OCI-LY1 (cell line): ENCODE results near the gene NFE2L1.

Experiments used
- EZH2 ChIP-seq: fragments of 200-600 bp; sonication (generic), shearing (Covaris generic); IDR thresholded peaks from 2 replicates; pipeline ENCODE4 v1.8.0; 2017; ENCODE audit warnings: borderline replicate concordance, mixed run types, mild to moderate bottlenecking, antibody characterized with exemption, low read length, moderate library complexity, mixed read lengths
- TF ChIP-seq, protein P1 (sequence below): fragments of 200-600 bp; sonication (generic), shearing (Covaris generic); IDR thresholded peaks from 2 replicates; pipeline ENCODE4 v1.5.1; 2017; ENCODE audit warnings: mild to moderate bottlenecking, antibody characterized with exemption, low read length, moderate library complexity, mixed read lengths

DNA sequence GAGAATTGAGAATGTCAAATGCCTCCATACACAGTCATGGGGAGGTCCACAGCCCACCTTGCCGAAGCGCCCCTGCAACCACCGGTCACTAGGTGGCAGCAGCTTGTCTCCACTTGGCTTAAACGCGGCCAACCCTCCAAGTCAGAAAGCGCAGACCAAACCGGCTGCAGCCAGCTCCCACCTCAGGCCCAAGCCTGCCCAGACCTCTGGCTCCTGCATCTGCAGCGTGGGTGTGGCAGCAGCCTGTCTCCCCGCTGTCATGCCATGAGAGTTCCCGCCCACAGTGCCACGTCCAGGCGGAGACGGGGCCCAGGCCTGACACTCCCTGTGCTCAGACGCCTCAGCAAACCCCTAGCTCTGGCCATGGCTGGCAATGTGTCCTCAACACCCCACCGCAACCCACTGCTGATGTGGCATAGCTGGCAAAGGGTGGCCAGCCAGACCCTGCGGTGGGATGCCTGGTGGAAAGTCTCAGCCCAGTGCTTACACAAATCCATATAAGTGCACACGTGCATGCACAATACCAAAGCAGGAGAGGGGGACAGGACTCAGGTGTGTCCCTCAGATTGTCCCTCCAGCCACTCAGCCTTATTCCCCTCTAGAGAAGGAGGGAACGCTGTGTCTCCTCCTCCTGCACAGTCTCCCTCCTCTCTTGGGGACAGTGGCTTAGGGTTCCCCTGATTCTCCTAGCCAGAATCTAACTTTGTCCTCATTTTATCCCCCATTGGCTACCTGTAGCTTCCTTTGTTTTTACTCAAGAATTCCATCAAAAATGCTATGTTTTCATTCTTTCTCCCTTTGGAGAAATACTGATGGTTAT is 21.4 kb upstream of the NFE2L1 start:
- TF ChIP-seq EZH2: no peak
- TF ChIP-seq, protein P1, sequence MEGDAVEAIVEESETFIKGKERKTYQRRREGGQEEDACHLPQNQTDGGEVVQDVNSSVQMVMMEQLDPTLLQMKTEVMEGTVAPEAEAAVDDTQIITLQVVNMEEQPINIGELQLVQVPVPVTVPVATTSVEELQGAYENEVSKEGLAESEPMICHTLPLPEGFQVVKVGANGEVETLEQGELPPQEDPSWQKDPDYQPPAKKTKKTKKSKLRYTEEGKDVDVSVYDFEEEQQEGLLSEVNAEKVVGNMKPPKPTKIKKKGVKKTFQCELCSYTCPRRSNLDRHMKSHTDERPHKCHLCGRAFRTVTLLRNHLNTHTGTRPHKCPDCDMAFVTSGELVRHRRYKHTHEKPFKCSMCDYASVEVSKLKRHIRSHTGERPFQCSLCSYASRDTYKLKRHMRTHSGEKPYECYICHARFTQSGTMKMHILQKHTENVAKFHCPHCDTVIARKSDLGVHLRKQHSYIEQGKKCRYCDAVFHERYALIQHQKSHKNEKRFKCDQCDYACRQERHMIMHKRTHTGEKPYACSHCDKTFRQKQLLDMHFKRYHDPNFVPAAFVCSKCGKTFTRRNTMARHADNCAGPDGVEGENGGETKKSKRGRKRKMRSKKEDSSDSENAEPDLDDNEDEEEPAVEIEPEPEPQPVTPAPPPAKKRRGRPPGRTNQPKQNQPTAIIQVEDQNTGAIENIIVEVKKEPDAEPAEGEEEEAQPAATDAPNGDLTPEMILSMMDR: peak; percentile 85
